ENCODE results near the gene KBTBD4.

DNA sequence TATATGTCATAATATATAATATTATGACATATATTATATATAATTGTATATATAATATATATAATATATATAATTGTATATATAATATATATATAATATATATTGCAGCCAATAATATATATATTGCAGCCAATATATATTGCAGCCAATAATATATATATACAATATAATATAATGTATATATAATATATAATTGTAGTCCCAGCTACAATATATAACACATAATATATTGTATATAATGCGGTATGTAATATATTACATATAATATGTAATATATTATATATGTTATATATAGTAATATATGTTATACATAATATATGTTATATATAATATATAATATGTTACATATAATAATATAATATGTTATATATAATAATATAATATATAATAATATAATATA lies 20.1 kb downstream of the KBTBD4 start:
- TF ChIP-seq POLR2A (IDR thresholded peaks at IDR 0.05; ENCODE audit: borderline replicate concordance, extremely low read depth, insufficient read depth, insufficient read length) (no peak), ZNF274 (IDR thresholded peaks at IDR 0.05; ENCODE audit: low read depth, low read length) (no peak), SIN3A (IDR thresholded peaks at IDR 0.05; ENCODE audit: low read depth) (no peak), EZH2 (IDR thresholded peaks at IDR 0.05) (no peak), ZFX (IDR thresholded peaks at IDR 0.05) (no peak), CTCF (IDR thresholded peaks at IDR 0.05 in 2 of 3, conservative IDR thresholded peaks at IDR 0.05 in 1 of 3; ENCODE audit: borderline replicate concordance in 1 of 3, insufficient read depth in 1 of 3, low read depth in 2 of 3, low read length in 2 of 3) (no peak), CEBPB (IDR thresholded peaks at IDR 0.05; ENCODE audit: low read depth) (no peak)

Measured in HCT116 (cell line).